ENCODE results near the gene OXNAD1. TPM values are rescaled to one million over a fixed set of nuclear protein-coding genes. Genes with fewer than 3 reads are reported as not detected.
A peak's percentile ranks its signal among the peaks of the same experiment; 100 is the strongest.

OXNAD1 gene
- polyA plus RNA-seq, 1 of the 3 experiments (the other 2 are of a cell fraction) = 6.9 TPM

DNA sequence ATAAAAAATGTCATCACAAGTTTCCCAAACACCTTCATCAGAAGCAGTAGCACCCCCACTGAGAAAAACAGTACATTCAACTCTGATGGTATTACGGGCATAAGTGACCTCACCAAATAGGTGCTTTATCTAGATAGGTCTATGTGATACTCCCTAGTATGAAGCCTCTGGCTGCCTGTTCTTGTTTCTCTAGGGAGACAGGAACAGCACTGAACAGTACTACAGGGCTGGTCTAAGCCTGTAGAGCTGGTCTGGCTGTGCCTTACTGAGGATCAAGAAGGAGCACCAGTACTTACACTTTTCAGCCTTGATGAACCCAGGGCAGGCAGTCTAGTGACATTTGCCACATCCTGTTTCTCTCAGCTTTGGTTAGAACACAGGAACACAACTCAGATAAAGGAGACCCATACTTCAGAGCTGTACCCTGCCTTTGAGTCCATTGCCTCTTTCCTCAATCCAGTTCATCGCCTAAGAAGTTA lies 35.9 kb downstream of the OXNAD1 start:
- Histone ChIP-seq H2AFZ (ENCODE audit: low read depth) (no peak overlapping the region), H3K4me1 (ENCODE audit: control insufficient read depth in 1 of 2, insufficient read depth in 2 of 2, low read depth in 1 of 2, low read length in 1 of 2) (peaks cover 0 to 9% of the 10 kb centered on the region in 2 experiments; a peak in 1 of 4 replicates), H3K27me3 (ENCODE audit: insufficient read depth) (no peaks in the 10 kb centered on the region), H3K79me2 (ENCODE audit: insufficient read depth) (no peaks in the 10 kb centered on the region), H4K20me1 (ENCODE audit: insufficient read depth) (no peaks in the 10 kb centered on the region), H3K4me3 (ENCODE audit: low read depth in 2 of 2, low read length in 1 of 2) (no peak overlapping the region), H3K9ac (no peak overlapping the region), H3K9me2 (no peaks in the 10 kb centered on the region), H3K36me3 (replicated peaks in 1 of 2; ENCODE audit: control insufficient read depth in 1 of 2, insufficient read depth in 2 of 2, low read length in 1 of 2) (peaks cover 28 to 70% of the 10 kb centered on the region in 2 experiments), H3K27ac (ENCODE audit: low read depth in 2 of 2, low read length in 1 of 2) (peak overlapping the region in 1 of 2 experiments; percentile 22; a peak in 1 of 4 replicates), H3K4me2 (no peak overlapping the region), H3K9me3 (peaks cover 4% of the 10 kb centered on the region; the same call in 1 of the 2 replicates), H3F3A (replicated peaks; ENCODE audit: insufficient read depth) (no peaks in the 10 kb centered on the region)
- POLR2A ChIA-PET = no interaction called here
- TF ChIP-seq, protein P1, sequence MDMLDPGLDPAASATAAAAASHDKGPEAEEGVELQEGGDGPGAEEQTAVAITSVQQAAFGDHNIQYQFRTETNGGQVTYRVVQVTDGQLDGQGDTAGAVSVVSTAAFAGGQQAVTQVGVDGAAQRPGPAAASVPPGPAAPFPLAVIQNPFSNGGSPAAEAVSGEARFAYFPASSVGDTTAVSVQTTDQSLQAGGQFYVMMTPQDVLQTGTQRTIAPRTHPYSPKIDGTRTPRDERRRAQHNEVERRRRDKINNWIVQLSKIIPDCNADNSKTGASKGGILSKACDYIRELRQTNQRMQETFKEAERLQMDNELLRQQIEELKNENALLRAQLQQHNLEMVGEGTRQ (IDR thresholded peaks at IDR 0.05; ENCODE audit: borderline replicate concordance, low read depth, low read length) = no peak
- TF ChIP-seq, protein P2, sequence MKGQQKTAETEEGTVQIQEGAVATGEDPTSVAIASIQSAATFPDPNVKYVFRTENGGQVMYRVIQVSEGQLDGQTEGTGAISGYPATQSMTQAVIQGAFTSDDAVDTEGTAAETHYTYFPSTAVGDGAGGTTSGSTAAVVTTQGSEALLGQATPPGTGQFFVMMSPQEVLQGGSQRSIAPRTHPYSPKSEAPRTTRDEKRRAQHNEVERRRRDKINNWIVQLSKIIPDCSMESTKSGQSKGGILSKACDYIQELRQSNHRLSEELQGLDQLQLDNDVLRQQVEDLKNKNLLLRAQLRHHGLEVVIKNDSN (IDR thresholded peaks at IDR 0.05; ENCODE audit: borderline replicate concordance, low read depth) = no peak
- TF ChIP-seq TAF1 (IDR thresholded peaks at IDR 0.05; ENCODE audit: borderline replicate concordance, low read depth, low read length) = no peak
- WGBS (ENCODE audit: low lambda C conversion rate) = 97% methylated on average over 2 of the region's 2 CpGs
- no peak for DNase-seq
- CTCF ChIA-PET = interaction anchor here (1.0 to 1.7 kb wide), 2 partner anchors 11 to 249 kb away, joined by 5 to 8 read pairs; no protein-coding TSS in a partner anchor

DNA sequence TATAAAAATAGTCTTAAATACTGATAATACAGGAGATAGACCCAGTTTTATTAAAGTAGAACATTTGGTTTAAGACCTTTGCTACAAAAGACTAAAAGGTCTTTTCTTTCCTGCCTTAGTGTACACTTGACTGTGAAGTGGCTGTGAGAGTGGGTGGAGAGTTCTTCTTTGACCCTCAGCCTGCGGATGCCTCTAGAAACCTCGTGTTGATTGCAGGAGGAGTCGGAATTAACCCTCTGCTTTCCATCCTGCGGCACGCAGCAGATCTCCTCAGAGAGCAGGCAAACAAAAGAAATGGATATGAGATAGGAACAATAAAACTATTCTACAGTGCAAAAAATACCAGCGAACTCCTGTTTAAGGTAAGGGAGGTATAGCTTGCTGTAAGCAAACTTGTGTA lies 36.5 kb downstream of the OXNAD1 start:
- 89% methylated on average over 6 of the region's 6 CpGs for WGBS (ENCODE audit: low lambda C conversion rate)
- no peak for DNase-seq
- no peaks in the 10 kb centered on the region for H4K20me1 ChIP-seq (ENCODE audit: insufficient read depth)
- no peak overlapping the region for H3K4me3 ChIP-seq (ENCODE audit: low read depth in 2 of 2, low read length in 1 of 2)
- H3K9ac ChIP-seq = no peak overlapping the region
- peaks cover 0 to 9% of the 10 kb centered on the region in 2 experiments; a peak in 1 of 4 replicates for H3K4me1 ChIP-seq (ENCODE audit: control insufficient read depth in 1 of 2, insufficient read depth in 2 of 2, low read depth in 1 of 2, low read length in 1 of 2)
- TF ChIP-seq, protein P1 (IDR thresholded peaks at IDR 0.05; ENCODE audit: borderline replicate concordance, low read depth, low read length) = no peak
- H2AFZ ChIP-seq (ENCODE audit: low read depth) = no peak overlapping the region
- H3K79me2 ChIP-seq (ENCODE audit: insufficient read depth) = no peaks in the 10 kb centered on the region
- CTCF ChIA-PET = interaction anchor here (1.7 kb wide), 1 partner anchor 11 kb away, joined by 8 read pairs; no protein-coding TSS in a partner anchor
- no peak overlapping the region for H3K4me2 ChIP-seq
- H3K27ac ChIP-seq (ENCODE audit: low read depth in 2 of 2, low read length in 1 of 2) = no peak overlapping the region; a peak in 1 of 4 replicates
- POLR2A ChIA-PET = no interaction called here
- peaks cover 26 to 65% of the 10 kb centered on the region in 2 experiments for H3K36me3 ChIP-seq (replicated peaks in 1 of 2; ENCODE audit: control insufficient read depth in 1 of 2, insufficient read depth in 2 of 2, low read length in 1 of 2)
- no peaks in the 10 kb centered on the region for H3K9me2 ChIP-seq
- no peaks in the 10 kb centered on the region for H3K27me3 ChIP-seq (ENCODE audit: insufficient read depth)
- no peaks in the 10 kb centered on the region for H3F3A ChIP-seq (replicated peaks; ENCODE audit: insufficient read depth)
- H3K9me3 ChIP-seq = peaks cover 4% of the 10 kb centered on the region; the same call in 1 of the 2 replicates

DNA sequence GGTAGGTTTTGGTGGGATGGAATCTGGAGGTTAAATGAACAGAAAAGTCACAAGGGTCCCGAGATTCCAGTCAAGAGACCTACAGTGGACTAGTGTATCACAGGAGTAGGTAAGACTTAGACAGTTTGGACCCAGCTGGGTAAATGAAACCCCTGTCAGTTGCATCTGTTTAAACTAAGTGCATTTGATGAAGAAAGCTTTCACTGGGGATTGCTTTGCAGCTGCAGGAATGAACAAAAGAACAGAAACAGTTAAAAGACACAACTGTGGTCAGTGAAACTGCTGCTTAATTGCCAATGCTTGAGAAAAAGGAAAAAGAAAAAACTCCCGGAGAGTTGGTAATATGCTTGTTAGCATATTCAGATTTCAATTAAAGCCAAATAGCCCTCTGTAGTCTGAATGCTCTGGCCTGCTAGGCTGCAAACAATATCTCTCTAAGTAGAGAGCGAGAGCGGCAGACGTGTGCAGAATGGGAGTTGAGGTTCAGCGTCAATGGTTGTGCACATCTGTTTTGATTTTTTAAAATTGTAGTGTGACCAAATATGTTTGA lies 37.1 kb downstream of the OXNAD1 start:
- Histone ChIP-seq H4K20me1 (ENCODE audit: insufficient read depth) (no peaks in the 10 kb centered on the region), H3K9me2 (no peaks in the 10 kb centered on the region), H3K79me2 (ENCODE audit: insufficient read depth) (no peaks in the 10 kb centered on the region), H3K4me1 (ENCODE audit: control insufficient read depth in 1 of 2, insufficient read depth in 2 of 2, low read depth in 1 of 2, low read length in 1 of 2) (peaks cover 0 to 9% of the 10 kb centered on the region in 2 experiments; a peak in 1 of 4 replicates), H3F3A (replicated peaks; ENCODE audit: insufficient read depth) (no peaks in the 10 kb centered on the region), H3K4me3 (ENCODE audit: low read depth in 2 of 2, low read length in 1 of 2) (no peak overlapping the region), H3K36me3 (replicated peaks in 1 of 2; ENCODE audit: control insufficient read depth in 1 of 2, insufficient read depth in 2 of 2, low read length in 1 of 2) (peaks cover 21 to 60% of the 10 kb centered on the region in 2 experiments), H3K4me2 (no peak overlapping the region), H3K27ac (ENCODE audit: low read depth in 2 of 2, low read length in 1 of 2) (peak overlapping the region in 1 of 2 experiments; percentile 50; a peak in 1 of 4 replicates), H2AFZ (ENCODE audit: low read depth) (no peak overlapping the region), H3K27me3 (ENCODE audit: insufficient read depth) (no peaks in the 10 kb centered on the region), H3K9me3 (peaks cover 2% of the 10 kb centered on the region; the same call in 1 of the 2 replicates), H3K9ac (no peak overlapping the region)
- POLR2A ChIA-PET = no interaction called here
- DNase-seq = no peak
- 97% methylated on average over 6 of the region's 6 CpGs for WGBS (ENCODE audit: low lambda C conversion rate)
- TF ChIP-seq FOXJ3 (CRISPR knock-in tag; IDR thresholded peaks at IDR 0.05) (no peak), GATA2 (CRISPR knock-in tag; IDR thresholded peaks at IDR 0.05) (no peak), FOSL2 (IDR thresholded peaks at IDR 0.05; ENCODE audit: borderline replicate concordance, low read depth) (no peak), NFIC (IDR thresholded peaks at IDR 0.05; ENCODE audit: borderline replicate concordance) (no peak)
- TF ChIP-seq, protein P1 (IDR thresholded peaks at IDR 0.05; ENCODE audit: borderline replicate concordance, low read depth, low read length) = no peak
- CTCF ChIA-PET = interaction anchor here (1.7 to 5.8 kb wide), 2 partner anchors 11 to 12 kb away, joined by 8 to 33 read pairs; no protein-coding TSS in a partner anchor
